ENCODE results near the gene PABPN1L. TPM values are rescaled to one million over a fixed set of nuclear protein-coding genes. Genes with fewer than 3 reads are reported as not detected.

PABPN1L gene
- total RNA-seq, 6 experiments from 2014 or later: 0.37 TPM; not detected in 5

DNA sequence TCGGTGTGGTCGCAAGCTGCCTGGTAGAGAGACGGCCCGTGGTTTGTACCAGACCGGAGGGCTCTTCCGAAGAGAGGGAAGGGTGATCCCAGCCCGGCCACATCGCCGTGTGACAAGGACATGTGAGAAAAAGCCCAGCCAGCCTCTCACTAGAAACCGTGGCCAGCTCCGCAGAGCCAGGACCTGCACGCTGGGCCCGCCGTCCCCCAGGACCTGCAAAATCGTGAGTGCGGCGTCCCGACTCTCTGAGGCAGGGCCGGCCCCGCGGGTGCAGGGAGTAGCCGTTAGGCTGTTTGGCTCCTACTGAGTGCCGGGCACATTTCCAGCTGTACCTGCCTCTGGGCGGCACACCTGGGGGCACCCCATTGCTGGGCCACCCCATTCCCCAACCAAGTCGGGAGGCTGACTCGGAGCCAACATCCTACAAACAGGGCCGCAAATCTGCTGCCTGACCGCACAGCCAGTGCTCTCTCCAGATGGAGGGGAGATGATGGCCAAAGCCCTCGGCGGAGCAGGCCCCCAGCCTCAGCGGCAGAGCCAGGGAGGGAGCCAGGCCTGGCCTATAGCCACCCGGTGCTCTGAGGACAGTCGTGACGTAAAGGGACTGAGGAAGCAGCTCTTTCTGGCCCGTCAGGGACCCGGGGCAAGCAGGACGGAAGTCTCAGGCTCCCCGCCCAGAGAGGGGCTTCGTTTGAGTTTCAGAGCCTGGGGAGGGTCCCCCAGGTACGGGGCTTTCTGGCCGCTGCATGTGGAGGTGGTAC is 33.6 kb upstream of the PABPN1L start:
- Histone ChIP-seq H3K4me3 (no peak overlapping the region), H3K4me1 (no peaks in the 10 kb centered on the region), H3K27ac (no peak overlapping the region), H3K9me3 (no peaks in the 10 kb centered on the region), H3K36me3 (no peaks in the 10 kb centered on the region), H3K27me3 (no peaks in the 10 kb centered on the region)
- intact Hi-C loops (cut with DNase I): no loop called here
- TF ChIP-seq POLR2A (IDR thresholded peaks at IDR 0.05): no peak
- TF ChIP-seq, protein P1, sequence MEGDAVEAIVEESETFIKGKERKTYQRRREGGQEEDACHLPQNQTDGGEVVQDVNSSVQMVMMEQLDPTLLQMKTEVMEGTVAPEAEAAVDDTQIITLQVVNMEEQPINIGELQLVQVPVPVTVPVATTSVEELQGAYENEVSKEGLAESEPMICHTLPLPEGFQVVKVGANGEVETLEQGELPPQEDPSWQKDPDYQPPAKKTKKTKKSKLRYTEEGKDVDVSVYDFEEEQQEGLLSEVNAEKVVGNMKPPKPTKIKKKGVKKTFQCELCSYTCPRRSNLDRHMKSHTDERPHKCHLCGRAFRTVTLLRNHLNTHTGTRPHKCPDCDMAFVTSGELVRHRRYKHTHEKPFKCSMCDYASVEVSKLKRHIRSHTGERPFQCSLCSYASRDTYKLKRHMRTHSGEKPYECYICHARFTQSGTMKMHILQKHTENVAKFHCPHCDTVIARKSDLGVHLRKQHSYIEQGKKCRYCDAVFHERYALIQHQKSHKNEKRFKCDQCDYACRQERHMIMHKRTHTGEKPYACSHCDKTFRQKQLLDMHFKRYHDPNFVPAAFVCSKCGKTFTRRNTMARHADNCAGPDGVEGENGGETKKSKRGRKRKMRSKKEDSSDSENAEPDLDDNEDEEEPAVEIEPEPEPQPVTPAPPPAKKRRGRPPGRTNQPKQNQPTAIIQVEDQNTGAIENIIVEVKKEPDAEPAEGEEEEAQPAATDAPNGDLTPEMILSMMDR (IDR thresholded peaks at IDR 0.05): no peak
- no peak for DNase-seq
- WGBS (ENCODE audit: insufficient coverage, low coverage, low lambda C conversion rate, missing lambda C conversion rate): 54% methylated on average over 5 of the region's 41 CpGs
- ATAC-seq: no peak

DNA sequence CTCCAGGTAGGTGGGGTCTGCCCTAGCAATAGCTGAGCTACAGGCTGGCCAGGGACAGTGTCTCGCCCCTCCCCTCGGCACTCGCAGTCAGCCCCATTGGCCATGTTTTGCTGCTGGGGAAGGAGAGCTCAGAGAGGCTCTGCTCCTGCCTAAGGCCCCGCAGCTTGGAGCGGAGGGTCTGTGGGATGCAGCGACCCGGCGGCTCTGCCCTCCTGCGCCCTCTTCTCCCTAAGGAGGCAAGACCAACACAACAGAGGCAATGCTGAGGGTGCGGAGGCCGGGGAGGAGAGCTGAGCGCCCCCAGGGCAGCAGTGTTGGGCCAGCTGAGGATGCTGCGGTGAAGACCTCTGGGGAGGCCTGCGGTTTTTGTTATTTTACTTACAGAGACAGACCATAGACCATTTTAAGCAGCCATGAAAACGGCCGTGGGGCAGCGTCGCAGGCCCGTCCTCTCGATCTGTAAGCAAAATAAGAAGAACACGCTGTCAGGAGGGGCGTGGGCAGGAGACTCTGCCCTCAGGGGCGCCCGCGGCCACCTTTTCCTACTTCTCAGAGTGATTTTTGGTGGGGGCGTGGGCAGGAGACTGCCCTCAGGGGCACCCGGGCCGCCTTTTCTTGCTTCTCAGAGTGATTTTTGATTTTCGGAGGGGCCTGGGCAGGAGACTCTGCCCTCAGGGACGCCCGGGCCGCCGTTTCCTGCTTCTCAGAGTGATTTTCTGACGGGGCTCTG is 31.4 kb upstream of the PABPN1L start:
- TF ChIP-seq, protein P1 (IDR thresholded peaks at IDR 0.05): no peak
- no peak for TF ChIP-seq POLR2A (IDR thresholded peaks at IDR 0.05)
- DNase-seq: no peak
- H3K27ac ChIP-seq: no peak overlapping the region
- no peaks in the 10 kb centered on the region for H3K27me3 ChIP-seq
- H3K9me3 ChIP-seq: no peaks in the 10 kb centered on the region
- no peaks in the 10 kb centered on the region for H3K36me3 ChIP-seq
- 69% methylated on average over 9 of the region's 34 CpGs for WGBS (ENCODE audit: insufficient coverage, low coverage, low lambda C conversion rate, missing lambda C conversion rate)
- ATAC-seq: no peak
- H3K4me3 ChIP-seq: no peak overlapping the region
- H3K4me1 ChIP-seq: no peaks in the 10 kb centered on the region
- intact Hi-C loops (cut with DNase I): no loop called here

DNA sequence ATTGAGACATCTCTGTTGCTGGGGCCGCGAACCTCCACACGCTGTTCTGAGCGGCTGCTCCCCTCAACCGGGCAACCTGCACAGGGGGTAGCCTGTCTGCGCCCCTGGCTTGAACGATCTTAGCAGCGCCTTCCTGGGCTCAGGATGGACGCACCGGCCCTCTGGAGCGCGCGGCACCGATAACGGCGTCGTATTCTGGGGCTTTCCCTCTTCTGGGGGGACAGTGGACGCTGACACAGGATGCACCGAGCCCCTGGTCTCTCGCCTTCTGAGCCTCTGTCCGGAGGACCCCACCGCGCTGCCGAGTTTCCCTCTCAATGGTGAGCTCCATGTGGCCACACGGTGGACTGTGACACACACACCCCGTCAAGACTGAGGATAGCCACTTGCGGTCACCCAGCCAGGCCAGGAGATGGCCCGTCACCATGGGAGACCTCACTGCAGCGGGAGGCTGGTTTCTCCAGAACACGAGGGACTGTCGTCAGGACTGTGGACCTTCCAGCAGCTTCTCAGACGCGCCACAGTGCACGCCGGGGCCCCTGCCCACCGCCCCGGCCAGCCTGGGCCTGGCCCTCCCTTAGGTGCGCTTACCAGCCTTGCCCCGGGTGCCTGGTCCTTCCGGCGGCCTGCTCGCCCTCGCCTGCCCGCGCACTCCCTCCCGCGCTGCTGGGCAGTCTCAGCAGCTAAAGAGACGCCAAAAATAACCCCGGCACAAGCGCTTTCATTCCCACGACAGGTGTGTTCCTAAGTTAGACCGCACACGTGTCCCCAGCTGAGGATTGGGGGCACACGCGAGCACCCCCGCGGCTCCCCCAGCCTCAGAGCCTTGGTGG is 30.0 kb upstream of the PABPN1L start:
- 79% methylated on average over 6 of the region's 57 CpGs for WGBS (ENCODE audit: insufficient coverage, low coverage, low lambda C conversion rate, missing lambda C conversion rate)
- H3K36me3 ChIP-seq: no peaks in the 10 kb centered on the region
- no peaks in the 10 kb centered on the region for H3K9me3 ChIP-seq
- no peak overlapping the region for H3K27ac ChIP-seq
- no peaks in the 10 kb centered on the region for H3K4me1 ChIP-seq
- intact Hi-C loops (cut with DNase I): no loop called here
- ATAC-seq (no peak), DNase-seq (no peak)
- no peak overlapping the region for H3K4me3 ChIP-seq
- H3K27me3 ChIP-seq: no peaks in the 10 kb centered on the region
- TF ChIP-seq, protein P1 (IDR thresholded peaks at IDR 0.05): no peak
- TF ChIP-seq POLR2A (IDR thresholded peaks at IDR 0.05): no peak

DNA sequence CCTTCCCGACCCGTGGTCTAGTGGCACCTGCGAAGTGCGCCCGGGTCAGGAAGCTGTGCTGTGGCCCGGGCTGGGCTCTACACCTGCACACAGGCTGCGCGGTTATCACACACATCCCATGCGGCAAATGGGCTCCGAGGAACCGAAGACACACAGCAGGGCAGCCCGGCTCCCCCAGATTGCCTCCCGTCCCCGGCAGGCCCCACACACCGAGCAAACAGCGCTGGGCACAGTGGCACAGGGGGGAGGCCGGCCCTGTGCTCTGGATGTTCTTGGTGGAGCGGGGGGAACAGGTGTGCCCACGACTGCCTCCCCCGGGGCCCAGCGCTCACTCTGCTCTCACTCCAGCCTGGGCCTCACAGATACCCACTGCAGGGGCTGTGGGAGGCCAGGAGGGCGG is 28.9 kb upstream of the PABPN1L start:
- no CpG with 5 or more reads among the region's 22 CpGs for WGBS (ENCODE audit: insufficient coverage, low coverage, low lambda C conversion rate, missing lambda C conversion rate)

More for the DNA sequence above, 28.9 kb upstream of the PABPN1L start:
- no peak overlapping the region for H3K27ac ChIP-seq
- H3K9me3 ChIP-seq: no peaks in the 10 kb centered on the region
- H3K4me3 ChIP-seq: no peak overlapping the region
- no peak for ATAC-seq
- no peak for DNase-seq
- no peaks in the 10 kb centered on the region for H3K36me3 ChIP-seq
- H3K27me3 ChIP-seq: no peaks in the 10 kb centered on the region
- intact Hi-C loops (cut with DNase I): no loop called here
- TF ChIP-seq POLR2A (IDR thresholded peaks at IDR 0.05): no peak
- TF ChIP-seq, protein P1 (IDR thresholded peaks at IDR 0.05): no peak
- no peaks in the 10 kb centered on the region for H3K4me1 ChIP-seq

Measured in right lobe of liver (tissue), 6 donors.